SK-N-SH treated with all-trans-retinoic acid at 6 μM for 48 hours (cell line): ENCODE measurements around the gene SUOX.
"Not testable (repeated sequence)": the region's sequence is repeated elsewhere in the genome, so short reads cannot be mapped to it uniquely, and the experiment has no call there.

ENCODE experiments used
- ATAC-seq: fragments of 200-7000 bp; cut with Tn5 transposase; 3 replicates; pipeline ENCODE4 v1.9.1; 2020; ENCODE audit warnings: mild to moderate bottlenecking, moderate library complexity
- ARNTL ChIP-seq: fragments of 450-650 bp; formaldehyde crosslinking; IDR thresholded peaks from 2 replicates; pipeline ENCODE4 v1.5.0; 2020; ENCODE audit warnings: low read depth, mild to moderate bottlenecking, moderate library complexity, borderline replicate concordance
- BACH2 ChIP-seq: fragments of 250-450 bp; sonication (Bioruptor Pico); IDR thresholded peaks from 2 replicates; pipeline ENCODE4 v1.9.0; 2021; ENCODE audit warnings: mild to moderate bottlenecking, borderline replicate concordance
- CSDC2 ChIP-seq: fragments of 250-450 bp; sonication (Bioruptor Pico); IDR thresholded peaks from 2 replicates; pipeline ENCODE4 v1.5.0; 2020; ENCODE audit warnings: mild to moderate bottlenecking, moderate library complexity
- ESRRG ChIP-seq: fragments of 250-450 bp; sonication (Bioruptor Pico); IDR thresholded peaks from 2 replicates; pipeline ENCODE4 v1.6.1; 2021; ENCODE audit warnings: mild to moderate bottlenecking
- GLIS3 ChIP-seq: fragments of 250-450 bp; sonication (Bioruptor Pico); IDR thresholded peaks from 2 replicates; pipeline ENCODE4 v1.5.0; 2020; ENCODE audit warnings: mild to moderate bottlenecking, moderate library complexity
- ISL1 ChIP-seq: fragments of 250-450 bp; sonication (Bioruptor Pico); IDR thresholded peaks from 2 replicates; pipeline ENCODE4 v2.1.2; 2022; ENCODE audit warnings: mild to moderate bottlenecking, moderate library complexity
- PPARA ChIP-seq: fragments of 250-450 bp; sonication (Bioruptor Pico); IDR thresholded peaks from 2 replicates; pipeline ENCODE4 v1.5.0; 2020; ENCODE audit warnings: mild to moderate bottlenecking, borderline replicate concordance
- RARB ChIP-seq: fragments of 250-450 bp; sonication (Bioruptor Pico); IDR thresholded peaks from 2 replicates; pipeline ENCODE4 v1.8.0; 2021; ENCODE audit warnings: mild to moderate bottlenecking, moderate library complexity
- SNAI2 ChIP-seq: fragments of 250-450 bp; sonication (Bioruptor Pico); IDR thresholded peaks from 2 replicates; pipeline ENCODE4 v1.5.0; 2020; ENCODE audit warnings: mild to moderate bottlenecking, moderate library complexity
- TCF4 ChIP-seq: fragments of 250-450 bp; sonication (Bioruptor Pico); IDR thresholded peaks from 2 replicates; pipeline ENCODE4 v1.8.0; 2021; ENCODE audit warnings: mild to moderate bottlenecking, moderate library complexity, borderline replicate concordance
- TOX ChIP-seq: fragments of 250-450 bp; sonication (Bioruptor Pico); IDR thresholded peaks from 2 replicates; pipeline ENCODE4 v1.8.0; 2021; ENCODE audit warnings: mild to moderate bottlenecking, moderate library complexity, borderline replicate concordance
- ZC3H10 ChIP-seq: fragments of 250-450 bp; sonication (Bioruptor Pico); IDR thresholded peaks from 2 replicates; pipeline ENCODE4 v1.5.1; 2021; ENCODE audit warnings: mild to moderate bottlenecking, moderate library complexity
- ZFP30 ChIP-seq: fragments of 450-650 bp; formaldehyde crosslinking; IDR thresholded peaks from 2 replicates; pipeline ENCODE4 v1.5.0; 2022; ENCODE audit warnings: mild to moderate bottlenecking, moderate library complexity
- ZNF565 ChIP-seq: fragments of 450-650 bp; formaldehyde crosslinking; conservative IDR thresholded peaks from 2 replicates; pipeline ENCODE4 v1.5.0; 2020; ENCODE audit warnings: low read depth, mild to moderate bottlenecking, moderate library complexity
- ZNF8 ChIP-seq: fragments of 450-650 bp; formaldehyde crosslinking; IDR thresholded peaks from 2 replicates; pipeline ENCODE4 v1.5.0; 2020; ENCODE audit warnings: mild to moderate bottlenecking, moderate library complexity
- TF ChIP-seq, protein P1 (sequence below): fragments of 250-450 bp; sonication (Bioruptor Pico); IDR thresholded peaks from 2 replicates; pipeline ENCODE4 v1.5.1; 2020; ENCODE audit warnings: low read depth, mild to moderate bottlenecking, moderate library complexity
- TF ChIP-seq, protein P2 (sequence below): fragments of 250-450 bp; sonication (Bioruptor Pico); IDR thresholded peaks from 2 replicates; pipeline ENCODE4 v1.5.1; 2021; ENCODE audit warnings: mild to moderate bottlenecking, moderate library complexity
- TF ChIP-seq, protein P3 (sequence below): fragments of 250-450 bp; sonication (Bioruptor Pico); IDR thresholded peaks from 2 replicates; pipeline ENCODE4 v1.8.0; 2020; ENCODE audit warnings: mild to moderate bottlenecking, moderate library complexity, borderline replicate concordance
- TF ChIP-seq, protein P4 (sequence below): fragments of 250-450 bp; sonication (Bioruptor Pico); IDR thresholded peaks from 2 replicates; pipeline ENCODE4 v1.5.0; 2020; ENCODE audit warnings: mild to moderate bottlenecking, moderate library complexity
- TF ChIP-seq, protein P5 (sequence below): fragments of 250-450 bp; sonication (Bioruptor Pico); IDR thresholded peaks from 2 replicates; pipeline ENCODE4 v1.8.0; 2021; ENCODE audit warnings: low read depth, mild to moderate bottlenecking, moderate library complexity, borderline replicate concordance

Gene SUOX

DNA sequence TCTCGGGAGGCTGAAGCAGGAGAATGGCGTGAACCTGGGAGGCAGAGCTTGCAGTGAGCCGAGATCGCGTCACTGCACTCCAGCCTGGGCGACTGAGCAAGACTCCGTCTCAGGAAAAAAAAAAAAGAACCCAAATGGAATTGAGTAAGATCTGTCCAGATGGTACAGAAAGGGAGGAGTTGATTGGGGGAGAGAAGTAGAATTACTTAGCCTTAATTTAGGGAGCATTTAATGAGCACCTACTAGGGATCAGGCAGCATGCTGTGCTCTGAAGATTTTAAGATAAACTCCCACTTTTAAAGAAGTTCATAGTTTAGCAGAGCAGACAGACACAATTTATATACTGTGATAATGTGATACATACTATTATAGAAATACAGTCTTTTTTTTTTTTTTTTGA is 18.7 kb upstream of the SUOX start (continued):
- TF ChIP-seq, protein P1, sequence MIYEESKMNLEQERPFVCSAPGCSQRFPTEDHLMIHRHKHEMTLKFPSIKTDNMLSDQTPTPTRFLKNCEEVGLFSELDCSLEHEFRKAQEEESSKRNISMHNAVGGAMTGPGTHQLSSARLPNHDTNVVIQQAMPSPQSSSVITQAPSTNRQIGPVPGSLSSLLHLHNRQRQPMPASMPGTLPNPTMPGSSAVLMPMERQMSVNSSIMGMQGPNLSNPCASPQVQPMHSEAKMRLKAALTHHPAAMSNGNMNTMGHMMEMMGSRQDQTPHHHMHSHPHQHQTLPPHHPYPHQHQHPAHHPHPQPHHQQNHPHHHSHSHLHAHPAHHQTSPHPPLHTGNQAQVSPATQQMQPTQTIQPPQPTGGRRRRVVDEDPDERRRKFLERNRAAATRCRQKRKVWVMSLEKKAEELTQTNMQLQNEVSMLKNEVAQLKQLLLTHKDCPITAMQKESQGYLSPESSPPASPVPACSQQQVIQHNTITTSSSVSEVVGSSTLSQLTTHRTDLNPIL (CRISPR knock-in tag), result no peak
- TF ChIP-seq, protein P2, sequence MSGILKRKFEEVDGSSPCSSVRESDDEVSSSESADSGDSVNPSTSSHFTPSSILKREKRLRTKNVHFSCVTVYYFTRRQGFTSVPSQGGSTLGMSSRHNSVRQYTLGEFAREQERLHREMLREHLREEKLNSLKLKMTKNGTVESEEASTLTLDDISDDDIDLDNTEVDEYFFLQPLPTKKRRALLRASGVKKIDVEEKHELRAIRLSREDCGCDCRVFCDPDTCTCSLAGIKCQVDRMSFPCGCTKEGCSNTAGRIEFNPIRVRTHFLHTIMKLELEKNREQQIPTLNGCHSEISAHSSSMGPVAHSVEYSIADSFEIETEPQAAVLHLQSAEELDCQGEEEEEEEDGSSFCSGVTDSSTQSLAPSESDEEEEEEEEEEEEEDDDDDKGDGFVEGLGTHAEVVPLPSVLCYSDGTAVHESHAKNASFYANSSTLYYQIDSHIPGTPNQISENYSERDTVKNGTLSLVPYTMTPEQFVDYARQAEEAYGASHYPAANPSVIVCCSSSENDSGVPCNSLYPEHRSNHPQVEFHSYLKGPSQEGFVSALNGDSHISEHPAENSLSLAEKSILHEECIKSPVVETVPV (CRISPR knock-in tag), result no peak
- TF ChIP-seq, protein P3, sequence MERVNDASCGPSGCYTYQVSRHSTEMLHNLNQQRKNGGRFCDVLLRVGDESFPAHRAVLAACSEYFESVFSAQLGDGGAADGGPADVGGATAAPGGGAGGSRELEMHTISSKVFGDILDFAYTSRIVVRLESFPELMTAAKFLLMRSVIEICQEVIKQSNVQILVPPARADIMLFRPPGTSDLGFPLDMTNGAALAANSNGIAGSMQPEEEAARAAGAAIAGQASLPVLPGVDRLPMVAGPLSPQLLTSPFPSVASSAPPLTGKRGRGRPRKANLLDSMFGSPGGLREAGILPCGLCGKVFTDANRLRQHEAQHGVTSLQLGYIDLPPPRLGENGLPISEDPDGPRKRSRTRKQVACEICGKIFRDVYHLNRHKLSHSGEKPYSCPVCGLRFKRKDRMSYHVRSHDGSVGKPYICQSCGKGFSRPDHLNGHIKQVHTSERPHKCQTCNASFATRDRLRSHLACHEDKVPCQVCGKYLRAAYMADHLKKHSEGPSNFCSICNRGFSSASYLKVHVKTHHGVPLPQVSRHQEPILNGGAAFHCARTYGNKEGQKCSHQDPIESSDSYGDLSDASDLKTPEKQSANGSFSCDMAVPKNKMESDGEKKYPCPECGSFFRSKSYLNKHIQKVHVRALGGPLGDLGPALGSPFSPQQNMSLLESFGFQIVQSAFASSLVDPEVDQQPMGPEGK, result no peak
- TF ChIP-seq ESRRG (CRISPR knock-in tag) (no peak), ZNF565 (no peak), SNAI2 (CRISPR knock-in tag) (no peak), RARB (no peak), GLIS3 (CRISPR knock-in tag) (no peak), BACH2 (CRISPR knock-in tag) (no peak)

DNA sequence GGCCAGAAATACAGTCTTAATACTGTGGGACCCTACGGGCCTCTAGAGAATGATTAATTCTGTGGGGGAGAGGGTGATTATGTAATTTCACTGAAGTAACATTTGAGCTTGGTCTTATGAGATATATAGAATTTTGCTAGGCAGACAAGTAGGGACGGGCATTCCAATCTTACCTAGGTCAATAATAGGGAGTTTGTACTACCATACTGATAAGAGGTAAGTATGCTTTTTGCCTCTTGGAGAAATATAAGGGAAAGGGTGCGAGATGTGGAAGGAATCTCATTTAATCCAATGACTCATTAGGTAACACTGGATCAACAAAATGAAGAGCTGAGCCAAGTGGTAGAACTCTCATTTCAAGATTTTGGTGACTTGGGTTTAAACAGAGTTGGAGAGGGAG is 18.0 kb upstream of the SUOX start:
- ATAC-seq, result no peak
- TF ChIP-seq, protein P1 (CRISPR knock-in tag), result no peak
- TF ChIP-seq TCF4 (CRISPR knock-in tag) (no peak), CSDC2 (CRISPR knock-in tag) (no peak), ZNF8 (no peak), RARB (no peak), ZNF565 (no peak), PPARA (no peak), ESRRG (CRISPR knock-in tag) (no peak), ZFP30 (no peak), ISL1 (CRISPR knock-in tag) (no peak), ARNTL (CRISPR knock-in tag) (no peak), TOX (CRISPR knock-in tag) (no peak), SNAI2 (CRISPR knock-in tag) (no peak), ZC3H10 (CRISPR knock-in tag) (no peak), GLIS3 (CRISPR knock-in tag) (no peak), BACH2 (CRISPR knock-in tag) (no peak)
- TF ChIP-seq, protein P2 (CRISPR knock-in tag), result no peak
- TF ChIP-seq, protein P4, sequence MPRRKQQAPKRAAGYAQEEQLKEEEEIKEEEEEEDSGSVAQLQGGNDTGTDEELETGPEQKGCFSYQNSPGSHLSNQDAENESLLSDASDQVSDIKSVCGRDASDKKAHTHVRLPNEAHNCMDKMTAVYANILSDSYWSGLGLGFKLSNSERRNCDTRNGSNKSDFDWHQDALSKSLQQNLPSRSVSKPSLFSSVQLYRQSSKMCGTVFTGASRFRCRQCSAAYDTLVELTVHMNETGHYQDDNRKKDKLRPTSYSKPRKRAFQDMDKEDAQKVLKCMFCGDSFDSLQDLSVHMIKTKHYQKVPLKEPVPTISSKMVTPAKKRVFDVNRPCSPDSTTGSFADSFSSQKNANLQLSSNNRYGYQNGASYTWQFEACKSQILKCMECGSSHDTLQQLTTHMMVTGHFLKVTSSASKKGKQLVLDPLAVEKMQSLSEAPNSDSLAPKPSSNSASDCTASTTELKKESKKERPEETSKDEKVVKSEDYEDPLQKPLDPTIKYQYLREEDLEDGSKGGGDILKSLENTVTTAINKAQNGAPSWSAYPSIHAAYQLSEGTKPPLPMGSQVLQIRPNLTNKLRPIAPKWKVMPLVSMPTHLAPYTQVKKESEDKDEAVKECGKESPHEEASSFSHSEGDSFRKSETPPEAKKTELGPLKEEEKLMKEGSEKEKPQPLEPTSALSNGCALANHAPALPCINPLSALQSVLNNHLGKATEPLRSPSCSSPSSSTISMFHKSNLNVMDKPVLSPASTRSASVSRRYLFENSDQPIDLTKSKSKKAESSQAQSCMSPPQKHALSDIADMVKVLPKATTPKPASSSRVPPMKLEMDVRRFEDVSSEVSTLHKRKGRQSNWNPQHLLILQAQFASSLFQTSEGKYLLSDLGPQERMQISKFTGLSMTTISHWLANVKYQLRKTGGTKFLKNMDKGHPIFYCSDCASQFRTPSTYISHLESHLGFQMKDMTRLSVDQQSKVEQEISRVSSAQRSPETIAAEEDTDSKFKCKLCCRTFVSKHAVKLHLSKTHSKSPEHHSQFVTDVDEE, result no peak
- TF ChIP-seq, protein P5, sequence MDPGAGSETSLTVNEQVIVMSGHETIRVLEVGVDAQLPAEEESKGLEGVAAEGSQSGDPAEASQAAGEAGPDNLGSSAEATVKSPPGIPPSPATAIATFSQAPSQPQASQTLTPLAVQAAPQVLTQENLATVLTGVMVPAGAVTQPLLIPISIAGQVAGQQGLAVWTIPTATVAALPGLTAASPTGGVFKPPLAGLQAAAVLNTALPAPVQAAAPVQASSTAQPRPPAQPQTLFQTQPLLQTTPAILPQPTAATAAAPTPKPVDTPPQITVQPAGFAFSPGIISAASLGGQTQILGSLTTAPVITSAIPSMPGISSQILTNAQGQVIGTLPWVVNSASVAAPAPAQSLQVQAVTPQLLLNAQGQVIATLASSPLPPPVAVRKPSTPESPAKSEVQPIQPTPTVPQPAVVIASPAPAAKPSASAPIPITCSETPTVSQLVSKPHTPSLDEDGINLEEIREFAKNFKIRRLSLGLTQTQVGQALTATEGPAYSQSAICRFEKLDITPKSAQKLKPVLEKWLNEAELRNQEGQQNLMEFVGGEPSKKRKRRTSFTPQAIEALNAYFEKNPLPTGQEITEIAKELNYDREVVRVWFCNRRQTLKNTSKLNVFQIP (CRISPR knock-in tag), result no peak

DNA sequence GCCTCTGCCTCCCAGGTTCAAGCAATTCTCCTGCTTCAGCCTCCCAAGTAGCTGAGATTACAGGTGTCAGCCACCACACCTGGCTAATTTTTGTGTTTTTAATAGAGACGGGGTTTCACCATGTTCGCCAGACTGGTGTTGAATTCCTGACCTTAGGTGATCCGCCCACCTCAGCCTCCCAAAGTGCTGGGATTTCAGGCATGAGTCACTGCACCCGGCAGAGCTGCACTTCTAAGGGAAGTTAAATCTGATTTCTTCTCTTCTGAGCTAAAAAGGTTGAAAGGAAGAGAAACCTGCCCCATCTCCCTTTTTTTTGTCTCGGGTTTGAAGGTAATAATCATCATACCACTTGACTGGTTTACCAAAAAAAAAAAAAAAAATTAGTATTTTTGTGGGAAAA is 15.2 kb upstream of the SUOX start:
- not testable (repeated sequence) for ATAC-seq
